Renal cortical epithelial cell (primary cell): Measurements from ENCODE around the gene PLBD2. TPM values are rescaled to one million over a fixed set of nuclear protein-coding genes. Genes with fewer than 3 reads are reported as not detected.

Experiments
- DNase-seq: peaks from one replicate; pipeline ENCODE4 v3.0.0-alpha.2; 2011; ENCODE audit warnings: low read depth
- total RNA-seq: library from RNA; depleted of rRNA; stranded (reverse); fragments of >200 nt; gene quantifications from 2 replicates; pipeline ENCODE4 v1.2.3, GENCODE V29; 2014

The PLBD2 gene
- total RNA-seq, 1 donor from 2014 or later: 51.0 TPM

DNA sequence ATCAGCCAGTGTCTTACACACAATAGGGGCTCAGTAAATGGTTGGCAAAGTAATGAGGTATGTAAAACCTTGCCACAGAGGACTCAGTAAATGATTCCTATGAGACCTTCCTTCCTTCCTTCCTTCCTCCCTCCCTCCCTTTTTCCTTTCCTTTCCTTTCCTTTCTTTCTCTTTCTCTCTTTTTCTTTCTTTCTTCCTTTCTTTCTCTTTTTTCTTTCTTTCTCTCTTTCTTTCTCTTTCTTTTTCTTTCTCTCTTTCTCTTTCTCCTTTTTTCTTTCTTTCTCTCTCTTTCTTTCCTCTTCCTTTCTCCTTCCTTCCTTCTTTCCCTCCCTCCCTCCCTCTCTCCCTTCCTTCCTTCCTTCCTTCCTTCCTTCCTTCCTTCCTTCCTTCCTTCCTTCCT lies 37.8 kb downstream of the PLBD2 start:
- DNase-seq: no peak

- no peak for DNase-seq
These were observed 38.6 kb downstream of the PLBD2 start for GRCh38 chr12:113396828-113397496.

DNA sequence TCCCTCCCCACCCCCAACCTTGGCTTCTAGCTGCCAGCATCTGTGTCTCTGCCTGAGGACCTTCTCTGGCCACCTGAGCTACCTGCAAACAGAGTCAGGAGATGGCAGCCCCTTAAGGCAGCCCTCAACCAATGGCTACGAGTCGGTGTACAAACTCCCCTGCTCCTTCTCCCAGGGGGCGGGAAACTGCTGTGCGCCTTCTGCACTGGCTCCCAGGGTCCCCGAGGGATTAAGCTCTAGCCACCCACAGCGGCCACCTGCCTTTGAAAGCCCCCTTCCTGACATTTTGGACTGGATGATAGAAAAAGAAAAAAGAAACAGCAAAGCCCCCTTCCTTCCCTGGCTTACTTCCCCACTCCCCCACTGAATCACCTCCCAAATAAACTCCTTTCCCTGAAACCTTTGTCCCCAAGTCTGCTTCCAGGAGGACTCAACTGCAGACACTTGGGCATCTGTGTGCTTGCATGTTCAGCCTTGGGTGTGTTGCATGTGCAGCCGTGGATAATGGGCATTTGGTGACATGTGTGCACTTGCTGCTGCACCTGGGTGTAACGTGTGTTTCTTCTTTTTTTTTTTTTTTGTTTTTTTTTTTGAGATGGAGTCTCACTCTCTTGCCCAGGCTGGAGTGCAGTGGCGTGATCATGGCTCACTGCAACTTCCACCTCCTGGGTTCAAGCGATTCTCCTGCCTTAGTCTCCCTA lies 39.3 kb downstream of the PLBD2 start:
- DNase-seq: no peak

DNA sequence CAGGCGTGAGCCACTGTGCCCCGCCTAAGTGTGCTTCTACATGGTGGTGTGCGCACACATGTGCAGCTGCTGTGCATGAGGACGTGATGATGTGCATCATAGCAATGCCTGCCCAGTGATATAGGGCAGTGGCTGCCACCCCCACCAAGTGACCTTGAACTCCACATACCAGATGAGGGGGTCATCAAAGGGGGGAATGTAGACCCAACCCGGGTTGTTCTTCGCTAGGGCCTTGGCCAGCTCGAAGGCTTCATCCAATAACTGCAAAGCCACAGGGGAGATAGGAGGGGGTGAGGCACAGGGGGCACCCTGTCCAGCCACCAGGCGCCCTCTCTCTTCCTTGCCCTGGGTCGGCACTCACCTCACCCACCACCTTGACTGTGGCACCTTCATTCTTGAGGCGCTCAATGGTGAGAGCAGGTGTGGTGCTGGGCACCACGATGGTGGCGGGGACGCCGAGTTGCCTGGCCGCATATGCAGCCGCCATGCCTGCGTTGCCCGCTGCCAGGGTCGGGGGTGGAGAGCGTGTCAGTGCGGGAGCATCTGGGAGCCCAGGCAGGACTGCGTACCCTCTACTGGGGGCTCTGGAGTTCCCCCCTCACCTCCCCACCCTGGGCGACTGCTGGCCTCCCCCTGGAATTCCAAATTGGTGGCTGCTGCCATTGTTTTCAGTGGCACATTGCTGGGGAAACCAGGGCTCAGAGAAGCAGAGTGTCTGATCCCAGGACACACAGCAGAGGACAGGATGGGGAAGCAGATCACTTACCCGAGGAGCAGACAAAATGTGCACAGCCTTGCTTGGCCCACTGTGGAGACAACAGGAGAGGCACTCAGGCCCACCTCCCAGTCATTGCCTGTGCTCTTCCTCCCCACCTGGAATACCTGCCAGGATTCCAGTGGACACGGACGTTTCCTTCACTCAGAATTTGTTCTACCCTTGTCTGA lies 40.2 kb downstream of the PLBD2 start:
- DNase-seq: no peak

- no peak for DNase-seq
These were observed 41.1 kb downstream of the PLBD2 start for GRCh38 chr12:113399490-113399889.

DNA sequence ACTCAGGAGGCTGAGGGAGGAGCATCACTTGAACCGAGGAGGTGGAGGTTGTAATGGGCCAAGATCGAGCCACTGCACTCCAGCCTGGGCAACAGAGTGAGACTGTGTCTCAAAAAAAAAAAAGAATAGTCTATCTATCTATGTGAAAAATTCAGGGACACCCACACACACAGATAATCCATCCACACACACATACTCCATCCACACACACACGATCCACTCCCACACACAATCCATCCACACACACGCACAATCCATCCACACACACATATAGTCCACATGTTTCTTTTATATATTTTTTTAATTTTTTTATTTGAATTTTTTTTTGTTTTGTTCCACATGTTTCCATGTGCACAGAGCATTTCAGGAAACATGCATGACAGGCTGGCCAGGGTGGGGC lies 42.0 kb downstream of the PLBD2 start:
- no peak for DNase-seq

DNA sequence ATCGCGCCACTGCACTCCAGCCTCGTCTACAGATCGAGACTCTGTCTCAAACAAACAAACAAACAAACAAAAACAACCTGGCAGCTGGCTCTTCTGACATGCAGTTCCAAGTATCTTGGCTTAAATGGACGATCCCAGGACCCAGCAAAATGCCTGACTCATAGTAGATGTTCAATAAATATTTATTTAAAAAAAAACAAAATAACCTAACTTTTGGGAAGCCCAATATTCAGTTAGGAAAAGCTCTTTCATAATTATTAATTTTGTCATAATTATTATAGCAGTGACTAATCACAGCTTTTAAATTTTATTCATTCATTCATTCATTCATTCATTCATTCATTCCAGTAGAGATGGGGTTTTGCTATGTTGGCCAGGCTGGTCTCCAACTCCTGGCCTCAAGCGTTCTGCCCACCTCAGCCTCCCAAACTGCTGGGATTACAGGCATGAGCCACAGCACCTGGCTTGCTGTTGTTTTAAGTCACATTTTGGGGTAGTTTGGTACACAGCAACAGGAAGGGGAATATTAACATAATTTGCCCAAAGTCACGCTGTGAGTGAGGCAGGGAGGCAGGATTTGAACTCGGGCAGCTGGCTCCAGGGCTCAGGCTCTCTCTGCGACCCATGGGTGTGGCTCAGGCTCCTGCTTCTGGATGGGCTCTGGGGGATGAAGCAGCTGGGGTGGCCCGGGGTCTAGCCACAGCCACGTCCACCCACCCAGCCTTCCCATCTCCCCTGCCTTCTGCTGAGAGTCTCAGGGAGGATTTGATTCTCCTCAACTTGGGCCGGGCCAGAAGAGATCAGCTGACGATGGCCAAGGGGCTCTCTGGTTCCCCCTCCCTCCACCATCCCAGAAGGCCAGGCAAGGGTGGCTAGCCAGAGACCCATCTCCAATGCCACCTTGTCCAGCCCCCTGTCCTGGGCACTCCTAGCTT lies 42.9 kb downstream of the PLBD2 start:
- no peak for DNase-seq

GRCh38 chr12:113402586-113403260 lies 44.3 kb downstream of the PLBD2 start:
- no peak for DNase-seq

DNA sequence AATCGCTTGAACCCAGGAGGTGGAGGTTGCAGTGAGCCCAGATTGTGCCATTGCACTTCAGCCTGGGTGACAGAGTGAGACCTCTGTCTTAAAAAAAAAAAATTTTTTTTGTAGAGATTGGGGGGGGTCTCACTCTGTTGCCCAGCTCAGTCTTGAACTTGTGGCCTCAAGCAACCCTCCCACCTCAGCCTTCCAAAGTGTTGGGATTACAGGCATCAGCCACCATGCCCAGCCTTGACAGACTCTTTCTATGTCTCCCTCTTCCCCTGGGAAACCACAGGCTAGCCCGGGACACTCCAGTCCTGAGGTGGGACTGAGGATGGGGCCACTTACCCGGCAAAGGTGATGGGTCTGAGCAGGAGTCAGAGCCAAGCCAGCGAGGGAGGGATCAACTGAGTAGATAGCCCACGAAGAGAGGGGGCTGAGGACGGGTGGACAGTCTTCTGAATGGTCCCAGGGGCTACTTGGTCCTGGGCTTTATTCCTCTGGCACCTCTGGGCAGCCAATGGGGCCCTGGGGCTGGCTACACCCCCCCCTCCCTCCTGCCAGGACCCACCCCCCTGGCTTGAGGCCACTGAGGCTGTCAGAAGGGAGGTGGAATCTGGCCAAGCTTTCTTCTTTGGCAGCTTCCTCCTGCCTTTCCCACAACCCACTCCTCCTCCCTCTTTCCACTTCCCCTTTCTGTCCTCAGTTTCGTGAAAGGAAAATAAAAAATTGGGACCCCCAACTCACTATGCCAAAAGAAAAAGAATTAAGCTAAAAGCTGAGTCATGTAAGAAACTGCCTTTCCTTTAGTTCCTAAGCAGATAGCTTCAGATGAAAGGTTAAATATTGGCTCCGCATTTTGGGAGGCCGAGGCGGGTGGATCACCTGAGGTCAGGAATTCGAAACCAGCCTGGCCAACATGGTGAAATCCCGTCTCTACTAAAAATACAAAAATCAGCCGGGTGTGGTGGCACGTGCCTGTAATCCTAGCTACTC lies 45.3 kb downstream of the PLBD2 start, which contains the start of gene SDS:
SDS (minus strand) TSS at position 453 of the 981 bp plus-strand sequence. CDS start 4,179 bp downstream, outside the sequence.
- peak; percentile 63 for DNase-seq

- no peak for DNase-seq
These were observed 47.3 kb downstream of the PLBD2 start for GRCh38 chr12:113405694-113406093.

DNA sequence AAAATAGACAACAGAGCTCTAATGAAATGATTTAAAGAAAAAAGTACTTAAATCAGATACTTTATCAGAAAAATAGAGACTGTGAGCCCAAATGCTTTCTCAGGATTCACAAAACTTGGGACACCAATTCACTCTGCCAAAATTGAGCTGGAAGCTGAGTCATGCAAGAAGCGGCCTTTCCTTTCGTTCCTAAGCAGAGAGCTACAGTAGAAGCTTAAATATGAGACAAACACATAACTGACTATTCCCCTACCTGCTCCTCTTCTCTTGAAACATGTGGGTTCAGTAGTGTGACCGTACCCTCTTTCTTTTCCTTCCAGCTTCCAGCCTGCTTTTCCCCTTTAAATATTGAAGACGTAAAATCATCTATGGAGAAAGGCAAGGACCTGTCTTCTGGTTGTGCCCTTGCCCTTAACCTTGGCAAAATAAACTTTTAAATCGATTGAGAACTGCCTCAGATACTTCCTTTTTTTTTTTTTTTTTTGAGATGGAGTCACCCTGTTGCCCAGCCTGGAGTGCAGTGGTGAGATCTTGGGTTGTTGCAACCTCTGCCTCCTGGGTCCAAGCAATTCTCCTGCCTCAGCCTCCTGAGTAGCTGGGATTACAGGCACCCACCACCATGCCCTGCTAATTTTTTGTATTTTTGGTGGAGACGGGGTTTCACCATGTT lies 49.7 kb downstream of the PLBD2 start:
- no peak for DNase-seq

DNA sequence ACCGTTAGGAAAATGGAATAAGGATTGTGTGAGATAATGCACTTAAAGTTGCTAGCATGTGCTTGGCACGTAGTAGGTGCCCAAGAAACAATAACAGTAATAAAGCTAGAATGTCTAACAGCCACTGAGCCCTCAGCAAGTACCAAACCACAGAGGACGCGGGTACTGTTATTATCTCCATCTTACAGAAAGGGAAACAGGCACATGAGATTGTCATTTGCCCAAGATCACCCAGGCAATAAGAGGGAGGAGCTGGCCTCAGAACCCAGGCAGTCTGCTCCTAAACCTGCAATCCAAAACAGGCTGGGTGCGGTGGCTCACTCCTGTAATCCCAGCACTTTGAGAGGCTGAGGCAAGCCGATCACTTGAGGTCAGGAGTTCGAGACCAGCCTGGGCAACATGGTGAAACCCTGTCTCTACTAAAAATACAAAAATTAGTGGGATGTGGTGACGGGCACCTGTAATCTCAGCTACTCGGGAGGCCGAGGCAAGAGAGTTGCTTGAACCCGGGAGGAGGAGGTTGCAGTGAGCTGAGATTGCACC lies 50.4 kb downstream of the PLBD2 start:
- DNase-seq: no peak

DNA sequence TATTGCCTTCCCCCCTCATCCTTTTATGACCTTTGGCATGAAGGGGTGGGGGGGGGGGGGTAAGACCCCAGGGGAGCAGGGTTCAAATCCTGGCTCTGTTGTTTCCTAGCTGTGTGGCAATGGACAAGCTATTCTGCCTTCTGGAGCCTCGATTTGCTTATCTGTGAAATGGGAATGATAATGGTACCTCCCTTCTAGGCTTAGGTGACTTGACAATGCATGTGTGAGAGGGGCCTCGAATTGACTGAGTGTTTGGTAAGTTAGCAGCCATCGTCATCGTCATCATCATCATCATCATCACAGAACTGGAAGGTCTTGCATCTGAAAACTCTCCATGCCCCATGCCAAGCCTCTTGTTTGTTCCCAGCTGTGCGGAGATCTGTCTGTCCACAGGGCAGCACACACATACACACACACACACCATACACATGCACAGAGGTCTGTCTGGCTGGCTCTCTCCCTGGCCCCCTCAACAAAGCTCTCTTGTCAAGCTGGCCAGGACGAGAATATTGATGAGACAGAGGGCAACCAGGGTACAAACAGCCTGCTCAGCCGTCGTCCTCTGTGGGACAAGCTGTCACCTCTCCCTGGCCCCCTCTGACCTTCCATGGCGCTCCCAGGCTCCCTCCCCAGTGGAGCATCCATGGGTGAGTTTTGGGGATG lies 51.2 kb downstream of the PLBD2 start:
- DNase-seq: no peak

GRCh38 chr12:113413488-113413939 lies 55.1 kb downstream of the PLBD2 start:
- peak; percentile 28 for DNase-seq

- DNase-seq: no peak
These were observed 56.2 kb downstream of the PLBD2 start for GRCh38 chr12:113414519-113415038.

DNA sequence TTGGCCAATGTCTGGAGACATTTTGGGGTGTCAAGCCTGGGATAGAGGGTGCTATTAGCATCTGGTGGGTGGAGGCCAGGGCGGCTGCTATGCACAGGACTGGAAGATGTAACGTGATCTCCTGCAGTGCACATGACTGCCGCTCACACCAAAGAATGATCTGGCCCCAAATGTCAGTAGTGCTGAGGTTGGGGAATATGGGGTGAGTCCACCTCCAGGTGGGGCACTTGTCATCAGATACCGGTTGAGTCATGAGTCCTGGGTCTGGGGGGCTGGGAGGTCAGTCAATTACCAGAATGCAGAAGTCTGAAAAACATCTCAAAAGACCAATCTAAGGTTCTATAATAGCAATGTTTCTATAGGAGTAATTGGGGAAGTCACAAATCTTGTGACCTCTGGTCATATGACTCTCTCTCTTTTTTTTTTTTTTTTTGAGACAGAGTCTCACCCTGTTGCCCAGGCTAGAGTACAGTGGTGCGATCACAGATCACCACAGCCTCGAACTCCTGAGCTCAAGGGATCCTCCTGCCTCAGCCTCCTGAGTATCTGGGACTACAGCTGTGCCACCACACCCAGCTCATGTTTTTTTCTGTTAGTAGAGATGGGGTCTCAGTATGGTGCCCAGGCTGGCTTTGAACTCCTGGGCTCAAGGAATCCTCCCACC lies 57.8 kb downstream of the PLBD2 start:
- no peak for DNase-seq
